HEK293T (cell line): ENCODE data around the gene ARPC4.

ENCODE experiments used
- ARNT ChIP-seq: fragments of 450-650 bp; IDR thresholded peaks from 2 replicates; pipeline ENCODE4 v1.6.1; 2017; ENCODE audit warnings: mild to moderate bottlenecking
- BHLHE40 ChIP-seq: fragments of 450-650 bp; IDR thresholded peaks from 2 replicates; pipeline ENCODE4 v1.6.1; 2016; ENCODE audit warnings: mild to moderate bottlenecking, moderate library complexity, borderline replicate concordance
- CTBP1 ChIP-seq: fragments of 450-650 bp; IDR thresholded peaks from 2 replicates; pipeline ENCODE4 v1.6.1; 2016; ENCODE audit warnings: borderline replicate concordance
- ELF4 ChIP-seq: fragments of 450-650 bp; IDR thresholded peaks from 2 replicates; pipeline ENCODE4 v1.6.1; 2017; ENCODE audit warnings: antibody characterized with exemption
- FOXA1 ChIP-seq: fragments of 450-650 bp; IDR thresholded peaks from 2 replicates; pipeline ENCODE4 v1.6.1; 2016; ENCODE audit warnings: mild to moderate bottlenecking
- FOXK2 ChIP-seq: fragments of 450-650 bp; IDR thresholded peaks from 2 replicates; pipeline ENCODE4 v1.6.1; 2016; ENCODE audit warnings: mild to moderate bottlenecking
- FOXM1 ChIP-seq: fragments of 450-650 bp; IDR thresholded peaks from 2 replicates; pipeline ENCODE4 v1.6.1; 2017; ENCODE audit warnings: mild to moderate bottlenecking, borderline replicate concordance
- HDGF ChIP-seq: fragments of 450-650 bp; IDR thresholded peaks from 2 replicates; pipeline ENCODE4 v1.6.1; 2017; ENCODE audit warnings: antibody characterized with exemption, borderline replicate concordance
- LEF1 ChIP-seq: fragments of 450-650 bp; IDR thresholded peaks from 2 replicates; pipeline ENCODE4 v1.6.1; 2017; ENCODE audit warnings: mild to moderate bottlenecking, borderline replicate concordance
- SP1 ChIP-seq: fragments of 450-650 bp; IDR thresholded peaks from 2 replicates; pipeline ENCODE4 v1.6.1; 2017
- SUZ12 ChIP-seq: fragments of 450-650 bp; IDR thresholded peaks from 2 replicates; pipeline ENCODE4 v1.6.1; 2016; ENCODE audit warnings: mild to moderate bottlenecking
- TARDBP ChIP-seq: fragments of 450-650 bp; IDR thresholded peaks from 2 replicates; pipeline ENCODE4 v1.6.1; 2016
- ZNF384 ChIP-seq: fragments of 450-650 bp; IDR thresholded peaks from 2 replicates; pipeline ENCODE4 v1.6.1; 2016
- TF ChIP-seq, protein P1 (sequence below): fragments of 450-650 bp; IDR thresholded peaks from 2 replicates; pipeline ENCODE4 v1.6.1; 2016

DNA sequence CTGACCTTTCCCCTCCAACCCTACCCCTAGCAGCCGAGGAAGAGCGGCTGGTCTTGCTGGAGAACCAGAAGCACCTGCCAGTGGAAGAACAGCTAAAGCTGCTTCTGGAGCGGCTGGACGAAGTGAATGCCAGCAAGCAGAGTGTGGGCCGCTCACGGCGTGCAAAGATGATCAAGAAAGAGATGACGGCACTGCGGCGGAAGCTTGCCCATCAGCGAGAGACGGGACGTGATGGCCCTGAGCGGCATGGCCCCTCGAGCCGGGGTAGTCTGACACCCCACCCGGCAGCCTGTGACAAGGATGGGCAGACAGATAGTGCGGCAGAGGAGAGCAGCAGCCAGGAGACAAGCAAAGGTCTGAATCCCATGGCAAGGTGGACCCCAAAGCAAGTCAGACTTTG, 49.3 kb upstream of the ARPC4 start:
- no peak for TF ChIP-seq SUZ12
- TF ChIP-seq HDGF: no peak
- TF ChIP-seq, protein P1, sequence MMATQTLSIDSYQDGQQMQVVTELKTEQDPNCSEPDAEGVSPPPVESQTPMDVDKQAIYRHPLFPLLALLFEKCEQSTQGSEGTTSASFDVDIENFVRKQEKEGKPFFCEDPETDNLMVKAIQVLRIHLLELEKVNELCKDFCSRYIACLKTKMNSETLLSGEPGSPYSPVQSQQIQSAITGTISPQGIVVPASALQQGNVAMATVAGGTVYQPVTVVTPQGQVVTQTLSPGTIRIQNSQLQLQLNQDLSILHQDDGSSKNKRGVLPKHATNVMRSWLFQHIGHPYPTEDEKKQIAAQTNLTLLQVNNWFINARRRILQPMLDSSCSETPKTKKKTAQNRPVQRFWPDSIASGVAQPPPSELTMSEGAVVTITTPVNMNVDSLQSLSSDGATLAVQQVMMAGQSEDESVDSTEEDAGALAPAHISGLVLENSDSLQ: no peak
- TF ChIP-seq FOXM1: no peak
- no peak for TF ChIP-seq LEF1
- TF ChIP-seq FOXA1: no peak
- no peak for TF ChIP-seq ELF4
- no peak for TF ChIP-seq BHLHE40
- no peak for TF ChIP-seq SP1
- TF ChIP-seq FOXK2: no peak
- no peak for TF ChIP-seq ZNF384
- TF ChIP-seq ARNT: no peak
- TF ChIP-seq CTBP1: no peak
- no peak for TF ChIP-seq TARDBP
